Stimulated activated naive CD8-positive, alpha-beta T cell treated with anti-CD3 and anti-CD28 coated beads, Interleukin-15, Interleukin-2, amounts not matched to agents 100 ng/mL and 50 ng/mL, for 24 hours (primary cell): ENCODE data around the gene LARP6.
"Not testable (repeated sequence)": the region's sequence is repeated elsewhere in the genome, so short reads cannot be mapped to it uniquely, and the experiment has no call there.

Source experiments
- H3K27ac Mint-ChIP-seq: one replicate; pipeline ENCODE4 v1.8.0; 2021; ENCODE audit warnings: mild to moderate bottlenecking, mixed read lengths
- H3K27me3 Mint-ChIP-seq: one replicate; pipeline ENCODE4 v1.8.0; 2021; ENCODE audit warnings: mixed read lengths
- H3K36me3 Mint-ChIP-seq: one replicate; pipeline ENCODE4 v1.8.0; 2021; ENCODE audit warnings: low read depth, mixed read lengths
- H3K4me1 Mint-ChIP-seq: one replicate; pipeline ENCODE4 v1.8.0; 2021; ENCODE audit warnings: low read depth, mixed read lengths
- H3K4me3 Mint-ChIP-seq: one replicate; pipeline ENCODE4 v1.8.0; 2021; ENCODE audit warnings: mild to moderate bottlenecking, mixed read lengths
- H3K9me3 Mint-ChIP-seq: one replicate; pipeline ENCODE4 v1.8.0; 2021; ENCODE audit warnings: mixed read lengths

Gene LARP6

DNA sequence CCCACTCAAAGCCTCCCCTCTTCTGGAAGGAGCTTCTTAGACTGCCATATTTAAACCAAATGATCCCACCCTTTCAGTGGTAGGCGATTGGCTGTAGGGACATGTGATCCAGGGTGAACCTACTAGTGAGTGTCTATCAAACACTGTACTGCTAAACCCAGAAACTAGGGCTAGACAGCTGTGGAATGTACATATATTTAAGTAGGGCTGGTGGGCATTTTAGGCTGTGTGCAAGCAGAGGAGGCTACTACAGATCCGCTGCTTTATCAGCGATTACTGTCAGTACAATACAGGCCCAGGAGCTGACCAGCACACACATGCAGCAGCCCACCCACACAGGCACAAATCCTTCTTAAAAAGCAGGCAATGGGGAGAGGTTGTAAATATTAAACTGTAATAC, 15.4 kb upstream of the LARP6 start:
- Mint-ChIP-seq H3K4me3 (no peak overlapping the region), H3K27me3 (peaks cover 20% of the 10 kb centered on the region), H3K9me3 (no peaks in the 10 kb centered on the region), H3K27ac (no peak overlapping the region), H3K36me3 (no peaks in the 10 kb centered on the region), H3K4me1 (no peaks in the 10 kb centered on the region)

DNA sequence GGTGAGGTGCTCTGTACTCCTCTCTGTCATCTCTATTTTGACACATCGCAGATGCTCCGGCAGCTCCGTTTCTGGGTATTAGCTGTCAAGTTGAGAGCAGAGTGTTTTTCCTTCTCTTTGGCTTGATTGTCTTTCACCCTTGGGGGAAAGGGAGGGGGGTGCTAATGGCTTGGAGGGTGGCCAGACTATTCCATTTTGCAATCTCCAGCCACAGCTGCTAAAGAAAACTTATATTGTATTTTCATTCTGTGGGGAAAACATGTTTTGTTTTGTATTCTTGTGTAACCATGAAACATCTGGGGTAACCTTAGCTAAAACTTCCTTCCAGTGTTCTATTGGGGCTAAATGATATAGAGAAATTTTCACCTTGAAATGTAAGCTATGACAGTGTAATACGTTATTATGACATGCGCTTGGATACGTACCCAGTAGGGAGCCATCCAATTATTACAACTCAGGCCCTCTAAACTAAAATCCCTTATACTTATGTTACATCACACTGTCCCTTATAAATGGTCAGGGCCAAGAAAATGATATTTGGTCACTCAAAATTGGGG, 14.0 kb upstream of the LARP6 start:
- no peaks in the 10 kb centered on the region for H3K36me3 Mint-ChIP-seq
- H3K9me3 Mint-ChIP-seq = no peaks in the 10 kb centered on the region
- no peak overlapping the region for H3K4me3 Mint-ChIP-seq

DNA sequence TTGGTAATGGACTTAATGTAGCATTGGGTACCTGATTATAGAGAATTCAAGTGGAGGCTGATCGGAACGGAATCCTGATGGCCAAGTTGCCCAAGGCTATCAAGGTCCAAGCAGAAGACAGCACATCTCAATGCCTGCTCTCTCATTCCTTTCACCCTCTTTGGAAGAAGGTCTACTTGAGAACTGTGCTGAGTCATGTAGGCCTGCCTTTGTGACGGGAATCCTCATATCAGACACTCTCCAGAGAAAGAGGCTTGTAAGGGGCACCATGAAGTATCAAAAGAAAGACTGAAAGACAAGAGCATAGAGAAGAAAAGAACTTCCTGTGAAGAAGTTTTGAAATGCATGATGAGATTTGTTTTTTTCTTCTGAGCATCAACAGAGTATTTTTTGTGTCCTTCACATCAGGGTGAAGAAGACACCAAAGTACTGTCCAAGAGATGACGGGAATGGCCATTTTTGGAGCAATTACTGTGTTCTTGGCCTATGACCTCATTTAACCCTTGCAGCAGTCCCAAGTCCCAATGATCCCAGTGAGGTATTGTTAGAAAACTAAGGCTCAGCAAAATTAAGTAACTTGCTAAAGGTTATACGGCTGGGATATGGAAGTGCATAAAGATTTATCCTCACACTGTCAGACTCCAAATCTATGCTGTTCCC, 13.2 kb upstream of the LARP6 start:
- Mint-ChIP-seq H3K4me1 (no peaks in the 10 kb centered on the region), H3K9me3 (no peaks in the 10 kb centered on the region), H3K4me3 (no peak overlapping the region), H3K36me3 (no peaks in the 10 kb centered on the region), H3K27ac (no peak overlapping the region), H3K27me3 (peaks cover 11% of the 10 kb centered on the region)

More for the DNA sequence above, 14.0 kb upstream of the LARP6 start:
- peaks cover 11% of the 10 kb centered on the region for H3K27me3 Mint-ChIP-seq
- H3K4me1 Mint-ChIP-seq = no peaks in the 10 kb centered on the region
- H3K27ac Mint-ChIP-seq = no peak overlapping the region

DNA sequence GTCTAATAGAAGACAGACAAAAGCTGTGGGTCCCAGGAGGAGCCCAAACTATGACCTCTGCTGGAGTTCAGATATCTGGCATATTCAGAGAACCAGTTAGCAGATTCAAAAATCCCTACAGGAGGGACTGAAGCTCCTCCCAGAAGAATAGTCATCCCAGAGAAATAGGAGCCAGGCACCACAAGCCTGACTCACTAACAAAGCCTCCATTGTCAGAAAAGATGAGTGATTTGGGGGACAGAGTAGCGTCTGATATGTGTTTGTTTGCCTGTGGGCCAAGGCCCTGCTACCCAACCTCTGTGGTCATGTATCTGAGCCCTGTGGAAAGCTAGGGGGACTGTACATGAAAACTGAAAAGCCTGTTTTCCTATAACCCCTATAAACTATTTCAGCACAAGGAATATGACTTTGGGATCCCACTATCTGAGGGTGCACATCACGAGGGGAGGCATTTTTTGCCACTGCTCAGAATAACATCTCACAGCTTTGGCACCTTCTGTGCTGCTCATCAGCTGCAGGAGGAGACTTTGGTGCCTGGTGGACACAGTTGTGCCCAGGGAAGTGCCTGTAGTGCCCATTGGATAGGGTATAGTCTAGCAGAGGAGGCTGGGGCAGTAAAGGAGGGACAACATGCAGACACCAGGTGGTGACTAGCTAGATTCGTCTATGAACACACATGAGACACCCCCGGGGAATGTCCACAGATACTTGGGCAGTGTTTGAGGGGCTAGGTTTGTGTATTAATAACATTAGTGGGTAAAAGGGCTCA, 9.7 kb upstream of the LARP6 start:
- Mint-ChIP-seq H3K9me3 (no peaks in the 10 kb centered on the region), H3K4me1 (no peaks in the 10 kb centered on the region), H3K36me3 (no peaks in the 10 kb centered on the region), H3K4me3 (no peak overlapping the region), H3K27ac (no peak overlapping the region), H3K27me3 (peaks cover 23% of the 10 kb centered on the region)

DNA sequence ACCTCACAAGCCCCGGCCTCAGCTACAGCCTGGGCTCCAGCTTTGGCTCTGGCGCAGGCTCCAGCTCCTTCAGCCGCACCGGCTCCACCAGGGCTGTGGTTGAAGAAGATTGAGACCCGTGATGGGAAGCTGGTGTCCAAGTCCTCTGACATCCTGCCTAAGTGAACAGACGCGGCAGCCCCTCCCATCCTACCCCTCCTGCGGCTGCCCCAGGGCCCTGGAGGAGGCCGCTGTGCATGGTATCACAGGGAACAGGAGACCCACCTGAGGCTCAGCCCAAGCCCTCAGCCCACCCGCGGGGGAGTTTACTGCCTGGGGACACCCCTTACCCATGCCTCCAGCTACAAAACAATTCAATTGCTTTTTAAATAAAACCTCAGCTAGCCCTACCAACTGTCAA, 6.0 kb upstream of the LARP6 start:
- no peak overlapping the region for H3K4me3 Mint-ChIP-seq
- H3K27me3 Mint-ChIP-seq = peaks cover 31% of the 10 kb centered on the region
- H3K27ac Mint-ChIP-seq = no peak overlapping the region
- H3K4me1 Mint-ChIP-seq = no peaks in the 10 kb centered on the region
- no peaks in the 10 kb centered on the region for H3K9me3 Mint-ChIP-seq
- H3K36me3 Mint-ChIP-seq = no peaks in the 10 kb centered on the region

DNA sequence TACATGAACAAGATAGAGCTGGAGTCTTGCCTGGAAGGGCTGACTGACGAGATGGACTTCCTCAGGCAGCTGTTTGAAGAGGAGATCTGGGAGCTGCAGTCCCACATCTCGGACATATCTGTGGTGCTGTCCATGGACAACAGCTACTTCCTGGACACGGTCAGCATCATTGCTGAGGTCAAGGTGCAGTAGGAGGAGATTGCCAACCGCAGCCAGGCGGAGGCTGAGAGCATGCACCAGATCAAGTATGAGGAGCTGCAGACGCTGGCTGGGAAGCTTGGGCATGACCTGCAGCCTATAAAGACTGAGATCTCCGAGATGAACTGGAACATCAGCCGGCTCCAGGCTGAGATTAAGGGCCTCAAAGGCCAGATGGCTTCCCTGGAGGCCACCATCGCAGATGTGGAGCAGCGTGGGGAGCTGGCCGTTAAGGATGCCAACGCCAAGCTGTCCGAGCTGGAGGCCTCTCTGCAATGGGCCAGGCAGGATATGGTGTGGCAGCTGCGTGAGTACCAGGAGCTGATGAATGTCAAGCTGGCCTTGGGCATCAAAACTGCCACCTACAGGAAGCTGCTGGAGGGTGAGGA, 5.5 kb upstream of the LARP6 start:
- no peak overlapping the region for H3K4me3 Mint-ChIP-seq
- peaks cover 36% of the 10 kb centered on the region for H3K27me3 Mint-ChIP-seq
- H3K36me3 Mint-ChIP-seq = no peaks in the 10 kb centered on the region
- no peaks in the 10 kb centered on the region for H3K9me3 Mint-ChIP-seq
- peaks cover 4% of the 10 kb centered on the region for H3K4me1 Mint-ChIP-seq
- H3K27ac Mint-ChIP-seq = no peak overlapping the region

DNA sequence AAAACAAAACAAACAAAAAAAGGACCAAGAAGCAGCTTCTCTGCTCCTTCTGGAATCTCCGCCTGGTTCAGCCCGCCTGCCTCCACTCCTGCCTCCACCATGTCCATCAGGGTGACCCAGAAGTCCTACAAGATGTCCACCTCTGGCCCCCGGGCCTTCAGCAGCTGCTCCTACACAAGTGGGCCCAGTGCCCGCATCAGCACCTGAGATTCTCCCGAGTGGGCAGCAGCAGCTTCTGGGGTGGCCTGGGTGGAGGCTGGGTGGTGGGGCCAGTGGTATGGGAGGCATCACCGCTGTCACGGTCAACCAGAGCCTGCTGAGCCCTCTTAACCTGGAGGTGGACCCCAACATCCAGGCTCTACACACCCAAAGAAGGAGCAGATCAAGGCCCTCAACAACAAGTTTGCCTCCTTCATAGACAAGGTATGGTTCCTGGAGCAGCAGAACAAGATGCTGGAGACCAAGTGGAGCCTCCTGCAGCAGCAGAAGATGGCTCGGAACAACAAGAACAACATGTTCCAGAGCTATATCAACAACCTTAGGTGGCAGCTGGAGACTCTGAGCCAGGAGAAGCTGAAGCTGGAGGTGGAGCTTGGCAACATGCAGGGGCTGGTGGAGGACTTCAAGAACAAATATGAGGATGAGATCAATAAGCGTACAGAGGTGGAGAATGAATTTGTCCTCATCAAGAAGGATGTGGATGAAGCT, 4.8 kb upstream of the LARP6 start:
- H3K27ac Mint-ChIP-seq, H3K36me3 Mint-ChIP-seq, H3K4me1 Mint-ChIP-seq, H3K4me3 Mint-ChIP-seq, H3K9me3 Mint-ChIP-seq: not testable (repeated sequence)
- H3K27me3 Mint-ChIP-seq = peaks cover 39% of the 10 kb centered on the region

DNA sequence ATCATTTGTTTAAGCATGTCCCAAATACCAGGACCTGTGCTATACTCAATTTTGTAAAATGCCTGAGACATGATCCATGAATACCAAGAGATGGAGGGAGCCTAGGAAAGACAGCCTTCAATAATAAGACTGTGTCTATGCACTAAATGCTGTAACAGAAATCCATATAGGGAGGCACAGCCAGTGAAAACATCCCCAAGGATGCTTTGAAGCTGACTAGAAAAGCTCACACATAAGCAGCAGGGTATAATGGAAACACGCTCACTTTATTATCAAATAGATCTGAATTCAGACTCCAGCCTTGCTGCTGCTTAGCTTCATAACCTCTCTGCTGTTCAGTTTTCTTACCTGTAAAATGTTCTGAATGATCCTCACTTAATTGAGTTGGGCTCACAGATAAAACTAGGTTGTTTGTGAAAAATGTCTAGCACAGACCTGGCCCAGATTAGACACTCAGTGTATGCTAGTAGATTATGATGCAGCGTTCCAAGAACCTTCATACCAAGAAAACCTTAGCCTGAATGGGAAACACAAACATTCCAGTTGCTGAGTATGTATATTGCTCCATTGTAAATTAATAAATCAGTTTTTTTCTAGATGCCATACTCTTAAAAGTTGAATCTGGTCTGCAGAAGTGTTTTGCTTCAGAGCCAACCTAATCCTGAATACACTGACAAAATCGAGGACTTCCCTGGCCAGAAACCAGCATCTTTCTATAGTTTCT, 3.8 kb upstream of the LARP6 start:
- peaks cover 45% of the 10 kb centered on the region for H3K27me3 Mint-ChIP-seq
- H3K27ac Mint-ChIP-seq = no peak overlapping the region
- H3K4me1 Mint-ChIP-seq = peaks cover 6% of the 10 kb centered on the region
- no peak overlapping the region for H3K4me3 Mint-ChIP-seq
- no peaks in the 10 kb centered on the region for H3K36me3 Mint-ChIP-seq
- no peaks in the 10 kb centered on the region for H3K9me3 Mint-ChIP-seq

DNA sequence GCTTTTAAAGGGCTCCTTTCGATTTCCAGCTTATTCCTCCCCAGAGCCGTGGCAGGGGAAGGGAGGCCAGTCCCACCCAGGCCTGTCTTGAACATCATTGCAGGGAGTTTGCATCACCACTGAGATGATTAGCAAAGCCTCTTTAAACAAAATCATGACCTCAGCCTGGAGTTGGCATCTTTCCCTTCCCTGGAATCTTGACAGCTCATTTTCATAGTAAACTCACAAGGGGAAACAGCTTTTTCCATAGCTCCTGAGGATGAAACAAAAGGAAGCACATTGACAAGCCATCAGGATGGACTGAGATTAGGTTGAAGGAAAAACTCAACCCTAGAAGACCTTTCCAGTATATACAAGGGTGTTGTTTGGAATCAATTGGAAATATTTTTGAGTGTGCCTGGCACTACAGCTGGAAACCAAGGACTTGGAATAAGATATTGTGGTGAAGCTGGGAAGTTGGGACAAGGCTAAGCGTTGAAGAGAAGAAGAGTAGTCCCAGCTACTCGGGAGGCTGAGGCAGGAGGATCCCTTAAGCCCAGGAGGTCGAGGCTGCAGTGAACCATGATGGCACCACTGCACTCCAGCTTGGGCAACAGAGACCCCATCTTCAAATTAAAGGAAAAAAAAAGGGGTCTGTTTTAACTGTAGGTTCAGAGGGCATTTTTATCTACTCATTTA, 3.1 kb upstream of the LARP6 start:
- Mint-ChIP-seq H3K36me3 (no peaks in the 10 kb centered on the region), H3K4me3 (no peak overlapping the region), H3K27ac (no peak overlapping the region), H3K9me3 (no peaks in the 10 kb centered on the region), H3K27me3 (peaks cover 52% of the 10 kb centered on the region), H3K4me1 (peaks cover 6% of the 10 kb centered on the region)

DNA sequence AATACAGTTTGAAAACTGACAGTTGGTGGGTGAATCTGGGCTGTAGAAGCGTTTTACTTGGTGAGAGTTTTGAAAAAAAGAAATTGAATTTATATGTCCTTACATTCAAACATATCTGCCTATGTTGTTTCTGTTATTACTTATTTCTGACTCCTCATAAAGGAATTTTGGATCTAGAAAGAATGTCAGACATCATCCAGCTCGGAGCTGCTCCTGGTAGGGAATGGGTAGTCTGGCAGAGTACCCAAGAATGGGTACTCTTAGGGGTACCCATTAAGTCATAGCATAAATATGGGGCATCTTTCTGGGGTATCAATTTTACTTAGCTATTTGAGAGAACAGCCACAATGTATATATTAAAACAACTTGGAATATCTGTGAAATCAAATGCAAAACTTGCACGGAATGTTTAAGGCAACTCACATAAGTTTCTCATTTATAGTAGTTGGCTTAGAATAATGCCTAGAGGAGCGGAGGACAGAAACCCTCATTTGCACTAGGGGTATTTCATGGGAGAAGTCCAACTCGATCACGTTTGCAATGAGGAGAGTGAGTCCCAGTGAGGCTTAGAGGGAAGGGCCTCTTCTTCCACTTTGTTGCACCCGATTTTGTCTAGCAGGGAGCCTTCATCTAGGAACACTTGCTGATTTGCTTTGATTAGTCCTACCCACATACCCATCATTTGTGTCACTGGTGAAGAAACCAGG, 2.4 kb upstream of the LARP6 start:
- H3K4me3 Mint-ChIP-seq = no peak overlapping the region
- H3K36me3 Mint-ChIP-seq = no peaks in the 10 kb centered on the region

DNA sequence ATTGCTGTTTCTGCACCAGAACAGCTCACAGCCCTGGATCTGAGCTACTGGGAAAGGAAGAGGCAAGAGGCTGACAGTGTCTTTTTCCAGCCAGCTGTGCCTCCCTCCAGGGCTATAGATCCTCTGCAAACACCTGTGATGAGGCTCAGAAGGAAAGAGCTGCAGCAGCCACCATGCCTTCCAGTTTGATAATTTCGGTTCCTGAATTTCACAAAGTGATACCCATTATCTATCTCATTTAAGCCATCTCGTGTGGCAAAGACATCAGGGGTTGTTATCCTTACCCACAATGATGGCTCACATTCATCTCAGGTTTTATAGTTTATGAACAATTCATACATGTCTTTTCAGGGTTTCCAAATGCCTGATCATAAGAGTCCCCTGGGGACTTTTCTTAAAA, 1.8 kb upstream of the LARP6 start:
- Mint-ChIP-seq H3K27me3 (peaks cover 57% of the 10 kb centered on the region), H3K36me3 (no peaks in the 10 kb centered on the region), H3K4me3 (no peak overlapping the region), H3K9me3 (no peaks in the 10 kb centered on the region), H3K4me1 (peaks cover 6% of the 10 kb centered on the region), H3K27ac (no peak overlapping the region)

More for the DNA sequence above, 2.4 kb upstream of the LARP6 start:
- H3K27me3 Mint-ChIP-seq = peaks cover 56% of the 10 kb centered on the region
- no peak overlapping the region for H3K27ac Mint-ChIP-seq
- no peaks in the 10 kb centered on the region for H3K9me3 Mint-ChIP-seq
- peaks cover 6% of the 10 kb centered on the region for H3K4me1 Mint-ChIP-seq

DNA sequence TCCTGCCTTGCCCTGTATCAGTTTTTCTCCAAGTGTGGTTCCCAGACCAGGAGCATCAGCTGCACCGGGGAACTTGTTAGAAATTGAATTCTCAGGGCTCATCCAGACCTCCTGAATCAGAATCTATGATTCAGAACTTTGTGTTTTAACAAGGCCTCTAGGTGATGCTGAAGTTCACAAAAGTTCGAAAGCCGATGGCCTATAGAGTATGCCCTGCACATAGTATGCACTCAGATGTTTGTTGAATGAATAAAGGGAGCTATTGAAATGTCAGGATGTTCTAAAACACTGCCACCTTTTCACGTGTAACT, 664 bp upstream of the LARP6 start:
- H3K4me3 Mint-ChIP-seq = peak overlapping the region; percentile 80
- H3K4me1 Mint-ChIP-seq = peaks cover 6% of the 10 kb centered on the region
- H3K36me3 Mint-ChIP-seq = no peaks in the 10 kb centered on the region
- H3K9me3 Mint-ChIP-seq = no peaks in the 10 kb centered on the region
- peaks cover 64% of the 10 kb centered on the region for H3K27me3 Mint-ChIP-seq
- no peak overlapping the region for H3K27ac Mint-ChIP-seq

DNA sequence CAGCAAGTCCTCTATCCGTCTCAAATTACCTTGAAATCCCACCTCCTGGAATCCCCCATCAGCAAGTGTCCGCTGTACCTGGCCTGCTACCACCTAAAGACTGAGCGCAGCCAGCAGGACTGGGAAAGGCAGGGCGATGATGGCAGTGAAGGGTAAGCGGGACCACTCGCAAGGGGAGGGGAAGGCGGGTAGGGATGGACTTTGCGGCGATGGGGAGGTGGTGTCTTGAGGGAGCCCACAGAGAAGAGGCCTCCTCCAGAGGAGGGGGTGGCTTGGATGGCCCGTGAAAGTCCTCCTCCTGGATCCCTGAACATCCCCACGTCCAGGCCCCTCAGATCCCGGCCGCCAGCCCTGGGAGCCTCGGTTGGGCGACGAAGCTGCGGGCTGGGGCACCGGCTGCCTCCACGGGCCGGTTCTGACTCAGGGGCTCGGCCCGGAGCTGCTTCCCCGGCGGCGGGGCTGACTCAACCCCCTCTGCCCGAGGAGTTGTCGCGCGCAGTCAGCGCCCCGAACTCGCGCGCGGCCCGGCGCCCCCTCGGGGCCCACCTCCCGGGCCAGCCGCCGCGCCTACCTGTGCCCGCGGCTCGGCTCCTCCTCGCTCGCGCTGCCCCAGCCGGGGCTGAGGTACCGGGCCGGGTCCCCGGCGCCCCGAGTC, 512 bp downstream of the LARP6 start:
- Mint-ChIP-seq H3K4me1 (peaks cover 6% of the 10 kb centered on the region), H3K27ac (no peak overlapping the region), H3K4me3 (peak overlapping the region; percentile 48), H3K9me3 (no peaks in the 10 kb centered on the region), H3K27me3 (peaks cover 63% of the 10 kb centered on the region), H3K36me3 (no peaks in the 10 kb centered on the region)
